Measurements from ENCODE around the gene MR1.
A peak's percentile ranks its signal among the peaks of the same experiment; 100 is the strongest.
"Not testable (repeated sequence)": the region's sequence is repeated elsewhere in the genome, so short reads cannot be mapped to it uniquely, and the experiment has no call there.

The MR1 gene

GRCh38 chr1:181028196-181028595, 5.6 kb upstream of the MR1 start:
- DNase-seq (ENCODE audit: insufficient read length, low spot score): no peak
- no peak for FAIRE-seq

- DNase-seq (ENCODE audit: insufficient read length, low spot score) (no peak), FAIRE-seq (no peak)
Measured at GRCh38 chr1:181028615-181029014, 5.2 kb upstream of the MR1 start.

- DNase-seq (ENCODE audit: insufficient read length, low spot score): no peak
- no peak for FAIRE-seq
Measured at GRCh38 chr1:181032535-181032934, 1.2 kb upstream of the MR1 start.

- DNase-seq (ENCODE audit: insufficient read length, low spot score) (no peak), FAIRE-seq (no peak)
Measured at GRCh38 chr1:181033128-181033798, 520 bp upstream of the MR1 start.

- FAIRE-seq; DNase-seq (ENCODE audit: insufficient read length, low spot score): not testable (repeated sequence)
Measured at GRCh38 chr1:181035210-181035609, 1.4 kb downstream of the MR1 start.

- FAIRE-seq (no peak), DNase-seq (ENCODE audit: insufficient read length, low spot score) (no peak)
Measured at GRCh38 chr1:181036107-181036836, 2.5 kb downstream of the MR1 start.

GRCh38 chr1:181037386-181037785, 3.6 kb downstream of the MR1 start:
- FAIRE-seq (no peak), DNase-seq (ENCODE audit: insufficient read length, low spot score) (no peak)

- peak; percentile 80 for FAIRE-seq
- peak; percentile 67 for DNase-seq (ENCODE audit: insufficient read length, low spot score)
Measured at GRCh38 chr1:181038399-181038873, 4.7 kb downstream of the MR1 start.

GRCh38 chr1:181040284-181040865, 6.6 kb downstream of the MR1 start:
- no peak for FAIRE-seq
- DNase-seq (ENCODE audit: insufficient read length, low spot score): no peak

GRCh38 chr1:181043025-181043888, 9.5 kb downstream of the MR1 start:
- DNase-seq (ENCODE audit: insufficient read length, low spot score) (no peak), FAIRE-seq (no peak)

GRCh38 chr1:181044449-181044966, 10.7 kb downstream of the MR1 start:
- DNase-seq (ENCODE audit: insufficient read length, low spot score) (no peak), FAIRE-seq (no peak)

GRCh38 chr1:181045946-181046345, 12.2 kb downstream of the MR1 start:
- not testable (repeated sequence) for FAIRE-seq; DNase-seq (ENCODE audit: insufficient read length, low spot score)

GRCh38 chr1:181049378-181049777, 15.6 kb downstream of the MR1 start:
- FAIRE-seq: no peak
- no peak for DNase-seq (ENCODE audit: insufficient read length, low spot score)

GRCh38 chr1:181050922-181051321, 17.1 kb downstream of the MR1 start:
- DNase-seq (ENCODE audit: insufficient read length, low spot score): no peak
- no peak for FAIRE-seq

GRCh38 chr1:181056560-181056959, 22.8 kb downstream of the MR1 start:
- DNase-seq (ENCODE audit: insufficient read length, low spot score): no peak
- FAIRE-seq: no peak

GRCh38 chr1:181057079-181057478, 23.3 kb downstream of the MR1 start:
- no peak for DNase-seq (ENCODE audit: insufficient read length, low spot score)
- FAIRE-seq: no peak

- FAIRE-seq: no peak
- DNase-seq (ENCODE audit: insufficient read length, low spot score): no peak
Measured at GRCh38 chr1:181059435-181059834, 25.7 kb downstream of the MR1 start.

GRCh38 chr1:181060066-181060465, 26.3 kb downstream of the MR1 start:
- no peak for FAIRE-seq
- DNase-seq (ENCODE audit: insufficient read length, low spot score): no peak

GRCh38 chr1:181060947-181061346, 27.2 kb downstream of the MR1 start:
- DNase-seq (ENCODE audit: insufficient read length, low spot score); FAIRE-seq: not testable (repeated sequence)

- FAIRE-seq: no peak
- DNase-seq (ENCODE audit: insufficient read length, low spot score): no peak
Measured at GRCh38 chr1:181061487-181061886, 27.7 kb downstream of the MR1 start.

All from GM19239 (cell line).